Hepatocyte (in vitro differentiated cells): ENCODE measurements around the gene CATSPERB. TPM values are rescaled to one million over a fixed set of nuclear protein-coding genes. Genes with fewer than 3 reads are reported as not detected.

Source experiments
- DNase-seq: peaks from one replicate; pipeline ENCODE4 v3.0.0-alpha.2; 2016; ENCODE audit warnings: low spot score
- H2AFZ ChIP-seq: fragments of 200-600 bp; sonication (generic); 2 replicates; pipeline ENCODE4 v1.6.0; 2016; ENCODE audit warnings: antibody characterized with exemption, mild to moderate bottlenecking
- H3K27ac ChIP-seq: fragments of 200-600 bp; sonication (generic); 2 replicates; pipeline ENCODE4 v1.5.1; 2016; ENCODE audit warnings: mild to moderate bottlenecking
- H3K27me3 ChIP-seq: fragments of 200-600 bp; sonication (generic); 2 replicates; pipeline ENCODE4 v1.6.1; 2016
- H3K36me3 ChIP-seq: fragments of 200-600 bp; sonication (generic); replicated peaks from 2 replicates; pipeline ENCODE4 v1.5.1; 2016; ENCODE audit warnings: low read depth; ENCODE audit not compliant: insufficient read depth
- H3K4me1 ChIP-seq: fragments of 200-600 bp; sonication (generic); 2 replicates; pipeline ENCODE4 v1.5.1; 2016; ENCODE audit warnings: mild to moderate bottlenecking, moderate library complexity; ENCODE audit not compliant: insufficient read depth
- H3K4me2 ChIP-seq: fragments of 200-600 bp; sonication (generic); 2 replicates; pipeline ENCODE4 v1.6.0; 2016
- H3K4me3 ChIP-seq: fragments of 200-600 bp; sonication (generic); 2 replicates; pipeline ENCODE4 v1.5.1; 2016; ENCODE audit warnings: mild to moderate bottlenecking
- H3K79me2 ChIP-seq: fragments of 200-600 bp; sonication (generic); 2 replicates; pipeline ENCODE4 v1.6.0; 2017; ENCODE audit warnings: mild to moderate bottlenecking
- H3K9me2 ChIP-seq: fragments of 200-600 bp; sonication (generic); replicated peaks from 2 replicates; pipeline ENCODE4 v1.6.0; 2017; ENCODE audit warnings: mild to moderate bottlenecking; ENCODE audit not compliant: insufficient read depth
- H3K9me3 ChIP-seq: fragments of 200-600 bp; sonication (generic); 2 replicates; pipeline ENCODE4 v1.5.1; 2016; ENCODE audit warnings: low read depth, mild to moderate bottlenecking
- H4K20me1 ChIP-seq: fragments of 200-600 bp; sonication (generic); 2 replicates; pipeline ENCODE4 v1.6.0; 2016; ENCODE audit warnings: mild to moderate bottlenecking; ENCODE audit not compliant: insufficient read depth, poor library complexity, severe bottlenecking
- EZH2 ChIP-seq: fragments of 200-600 bp; sonication (generic); IDR thresholded peaks from 2 replicates; pipeline ENCODE4 v1.6.1; 2016; ENCODE audit warnings: antibody characterized with exemption, mild to moderate bottlenecking, borderline replicate concordance
- EZH2phosphoT487 ChIP-seq: fragments of 200-600 bp; sonication (generic); IDR thresholded peaks from one replicate; pipeline ENCODE4 v1.6.1; 2018; ENCODE audit warnings: antibody characterized with exemption, mild to moderate bottlenecking, low read depth, moderate library complexity; ENCODE audit not compliant: unreplicated experiment, severe bottlenecking
- WGBS: methylation state at CpG from one replicate; pipeline ENCODE4 v1.1.6; 2016; ENCODE audit warnings: low lambda C conversion rate; ENCODE audit errors: missing lambda C conversion rate; 5-methylcytosine and 5-hydroxymethylcytosine counted together
- polyA plus RNA-seq: library from polyadenylated mRNA; unstranded; fragments of >200 nt; fragmentation: Nextera tagmentation; extraction: Ambion mirVana; gene quantifications from 2 replicates; pipeline ENCODE4 v1.2.1, GENCODE V29; 2016
- total RNA-seq: library from RNA; depleted of rRNA; stranded (reverse); fragments of >200 nt; gene quantifications from 2 replicates; pipeline ENCODE4 v1.2.3, GENCODE V29; 2014
- TF ChIP-seq, protein P1 (sequence below): fragments of 200-600 bp; sonication (generic); IDR thresholded peaks from 2 replicates; pipeline ENCODE4 v1.5.1; 2016; ENCODE audit warnings: antibody characterized with exemption, mild to moderate bottlenecking; ENCODE audit not compliant: poor library complexity

CATSPERB gene
- total and polyA plus RNA-seq, 2 experiments from 2014 or later = 0.93 to 7.1 TPM

DNA sequence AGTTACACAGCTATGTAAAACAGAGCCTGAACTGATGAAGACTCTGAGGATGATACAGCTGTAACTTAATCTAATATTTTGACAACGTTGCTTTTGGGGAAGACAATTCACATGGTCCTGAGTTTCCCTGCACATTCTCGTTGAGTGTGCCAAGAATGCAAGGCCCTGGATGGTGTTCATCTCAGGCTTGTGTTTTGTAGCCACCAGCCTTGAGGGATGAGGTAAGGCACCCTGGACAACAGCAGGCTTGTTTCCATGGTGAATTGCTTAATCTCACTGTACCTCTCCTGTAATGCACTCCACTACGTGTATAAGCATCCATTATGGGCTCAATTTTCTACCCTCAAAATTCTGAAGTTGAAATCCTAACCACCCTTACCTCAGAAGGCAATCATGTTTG is 2.1 kb downstream of the CATSPERB start:
- Histone ChIP-seq H3K4me1 (no peaks in the 10 kb centered on the region), H3K36me3 (no peaks in the 10 kb centered on the region), H3K27ac (no peak overlapping the region), H3K79me2 (no peaks in the 10 kb centered on the region), H3K4me3 (no peak overlapping the region), H3K27me3 (no peaks in the 10 kb centered on the region), H4K20me1 (no peaks in the 10 kb centered on the region), H3K9me3 (no peaks in the 10 kb centered on the region), H3K4me2 (no peak overlapping the region), H2AFZ (no peak overlapping the region), H3K9me2 (no peaks in the 10 kb centered on the region)
- DNase-seq = no peak
- 86% methylated on average over 3 of the region's 3 CpGs for WGBS
- TF ChIP-seq, protein P1, sequence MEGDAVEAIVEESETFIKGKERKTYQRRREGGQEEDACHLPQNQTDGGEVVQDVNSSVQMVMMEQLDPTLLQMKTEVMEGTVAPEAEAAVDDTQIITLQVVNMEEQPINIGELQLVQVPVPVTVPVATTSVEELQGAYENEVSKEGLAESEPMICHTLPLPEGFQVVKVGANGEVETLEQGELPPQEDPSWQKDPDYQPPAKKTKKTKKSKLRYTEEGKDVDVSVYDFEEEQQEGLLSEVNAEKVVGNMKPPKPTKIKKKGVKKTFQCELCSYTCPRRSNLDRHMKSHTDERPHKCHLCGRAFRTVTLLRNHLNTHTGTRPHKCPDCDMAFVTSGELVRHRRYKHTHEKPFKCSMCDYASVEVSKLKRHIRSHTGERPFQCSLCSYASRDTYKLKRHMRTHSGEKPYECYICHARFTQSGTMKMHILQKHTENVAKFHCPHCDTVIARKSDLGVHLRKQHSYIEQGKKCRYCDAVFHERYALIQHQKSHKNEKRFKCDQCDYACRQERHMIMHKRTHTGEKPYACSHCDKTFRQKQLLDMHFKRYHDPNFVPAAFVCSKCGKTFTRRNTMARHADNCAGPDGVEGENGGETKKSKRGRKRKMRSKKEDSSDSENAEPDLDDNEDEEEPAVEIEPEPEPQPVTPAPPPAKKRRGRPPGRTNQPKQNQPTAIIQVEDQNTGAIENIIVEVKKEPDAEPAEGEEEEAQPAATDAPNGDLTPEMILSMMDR = no peak
- TF ChIP-seq EZH2 (no peak), EZH2phosphoT487 (no peak)

DNA sequence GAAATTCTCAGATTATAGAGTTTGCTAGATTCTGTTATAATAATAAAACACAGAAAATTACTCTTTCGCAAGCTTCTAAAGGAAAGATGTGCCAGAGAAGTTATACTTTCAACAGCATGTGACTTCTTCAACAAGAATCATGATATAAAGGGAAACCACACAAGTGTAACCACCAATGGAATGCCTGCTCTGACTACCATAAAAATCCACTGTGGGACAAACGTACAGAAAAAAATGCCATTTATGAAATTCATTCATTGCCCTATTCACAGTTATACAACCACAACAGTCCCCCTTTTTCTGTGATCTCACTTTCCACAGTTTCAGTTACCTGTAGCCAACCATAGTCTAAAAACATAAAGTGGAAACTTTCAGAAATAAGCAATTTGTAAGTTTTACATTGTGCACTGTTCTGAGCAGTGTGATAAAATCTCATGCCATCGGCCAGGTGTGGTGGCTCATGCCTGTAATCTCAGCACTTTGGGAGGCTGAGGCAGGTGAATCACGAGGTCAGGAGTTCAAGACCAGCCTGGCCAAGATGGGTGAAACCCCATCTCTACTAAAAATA is 3.2 kb downstream of the CATSPERB start:
- no peak overlapping the region for H3K4me3 ChIP-seq
- no peak overlapping the region for H3K27ac ChIP-seq
- H3K4me1 ChIP-seq = no peaks in the 10 kb centered on the region
- H3K79me2 ChIP-seq = no peaks in the 10 kb centered on the region
- no peak overlapping the region for H2AFZ ChIP-seq
- no peaks in the 10 kb centered on the region for H4K20me1 ChIP-seq
- no peak for DNase-seq
- 76% methylated on average over 4 of the region's 4 CpGs for WGBS
- H3K9me2 ChIP-seq = no peaks in the 10 kb centered on the region
- H3K27me3 ChIP-seq = no peaks in the 10 kb centered on the region
- no peaks in the 10 kb centered on the region for H3K9me3 ChIP-seq
- H3K36me3 ChIP-seq = no peaks in the 10 kb centered on the region
- no peak for TF ChIP-seq EZH2phosphoT487
- no peak for TF ChIP-seq EZH2
- TF ChIP-seq, protein P1 = no peak
- H3K4me2 ChIP-seq = no peak overlapping the region

DNA sequence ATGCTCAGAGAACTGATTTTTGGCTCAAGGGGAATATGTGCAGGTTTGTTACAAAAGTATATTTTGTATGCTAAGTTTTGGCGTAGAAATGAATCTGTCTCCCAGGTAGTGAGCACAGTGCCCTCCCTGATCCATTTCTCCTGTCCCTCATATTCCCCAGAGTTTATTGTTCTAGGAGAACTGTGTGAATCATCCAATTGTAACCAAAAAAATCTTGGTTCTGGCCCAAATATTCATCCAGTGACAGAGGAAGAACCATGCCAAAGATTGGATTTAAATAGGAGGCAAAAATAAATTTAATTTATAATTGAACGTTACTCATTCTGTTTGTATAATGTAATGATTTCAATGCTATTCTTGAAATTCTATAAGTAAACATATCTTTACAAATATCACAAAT is 4.8 kb downstream of the CATSPERB start:
- Histone ChIP-seq H3K27ac (no peak overlapping the region), H3K27me3 (no peaks in the 10 kb centered on the region), H3K4me2 (no peak overlapping the region), H3K36me3 (no peaks in the 10 kb centered on the region), H3K4me1 (no peaks in the 10 kb centered on the region), H2AFZ (no peak overlapping the region), H3K9me3 (no peaks in the 10 kb centered on the region), H3K4me3 (no peak overlapping the region), H3K79me2 (no peaks in the 10 kb centered on the region), H3K9me2 (no peaks in the 10 kb centered on the region), H4K20me1 (no peaks in the 10 kb centered on the region)
- no peak for DNase-seq
- 96% methylated on average over 2 of the region's 2 CpGs for WGBS
- no peak for TF ChIP-seq EZH2phosphoT487
- TF ChIP-seq, protein P1 = no peak
- no peak for TF ChIP-seq EZH2
